B cell (primary cell): Measurements from ENCODE around the gene NDUFA13.
"Not testable (repeated sequence)": the region's sequence is repeated elsewhere in the genome, so short reads cannot be mapped to it uniquely, and the experiment has no call there.

Experiments
- EZH2 ChIP-seq: IDR thresholded peaks from 2 replicates; pipeline ENCODE4 v1.6.1; 2012; ENCODE audit warnings: borderline replicate concordance, low read depth, mild to moderate bottlenecking, moderate library complexity, low read length; ENCODE audit not compliant: insufficient read depth, poor library complexity, severe bottlenecking
- TF ChIP-seq, protein P1 (sequence below): fragments of 200-600 bp; IDR thresholded peaks from one replicate; pipeline ENCODE4 v1.8.0; 2022; ENCODE audit warnings: antibody characterized with exemption, mild to moderate bottlenecking

DNA sequence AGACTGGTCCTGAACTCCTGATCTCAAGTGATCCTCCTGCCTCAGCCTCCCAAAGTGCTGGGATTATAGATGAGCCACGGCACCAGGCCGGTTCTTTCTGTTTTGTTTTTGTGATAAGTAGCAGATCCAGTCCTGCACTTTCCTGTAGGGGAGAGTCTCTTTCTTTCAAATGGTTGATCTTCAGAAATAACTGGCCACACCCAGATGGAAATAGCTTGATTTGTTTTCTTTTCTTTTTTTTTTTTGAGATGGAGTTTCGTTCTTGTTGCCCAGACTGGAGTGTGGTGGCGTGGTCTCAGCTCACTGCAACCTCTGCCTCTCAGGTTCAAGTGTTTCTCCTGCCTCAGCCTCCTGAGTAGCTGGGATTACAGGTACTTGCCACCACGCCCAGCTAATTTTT, 43.9 kb upstream of the NDUFA13 start:
- not testable (repeated sequence) for TF ChIP-seq EZH2
- TF ChIP-seq, protein P1, sequence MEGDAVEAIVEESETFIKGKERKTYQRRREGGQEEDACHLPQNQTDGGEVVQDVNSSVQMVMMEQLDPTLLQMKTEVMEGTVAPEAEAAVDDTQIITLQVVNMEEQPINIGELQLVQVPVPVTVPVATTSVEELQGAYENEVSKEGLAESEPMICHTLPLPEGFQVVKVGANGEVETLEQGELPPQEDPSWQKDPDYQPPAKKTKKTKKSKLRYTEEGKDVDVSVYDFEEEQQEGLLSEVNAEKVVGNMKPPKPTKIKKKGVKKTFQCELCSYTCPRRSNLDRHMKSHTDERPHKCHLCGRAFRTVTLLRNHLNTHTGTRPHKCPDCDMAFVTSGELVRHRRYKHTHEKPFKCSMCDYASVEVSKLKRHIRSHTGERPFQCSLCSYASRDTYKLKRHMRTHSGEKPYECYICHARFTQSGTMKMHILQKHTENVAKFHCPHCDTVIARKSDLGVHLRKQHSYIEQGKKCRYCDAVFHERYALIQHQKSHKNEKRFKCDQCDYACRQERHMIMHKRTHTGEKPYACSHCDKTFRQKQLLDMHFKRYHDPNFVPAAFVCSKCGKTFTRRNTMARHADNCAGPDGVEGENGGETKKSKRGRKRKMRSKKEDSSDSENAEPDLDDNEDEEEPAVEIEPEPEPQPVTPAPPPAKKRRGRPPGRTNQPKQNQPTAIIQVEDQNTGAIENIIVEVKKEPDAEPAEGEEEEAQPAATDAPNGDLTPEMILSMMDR, result not testable (repeated sequence)
